OCI-LY1 (cell line): ENCODE data around the gene EMILIN1.
"Not testable (repeated sequence)": the region's sequence is repeated elsewhere in the genome, so short reads cannot be mapped to it uniquely, and the experiment has no call there.

Experiments used
- CTCF ChIP-seq: fragments of 200-600 bp; sonication (generic), shearing (Covaris generic); IDR thresholded peaks from 2 replicates; pipeline ENCODE4 v1.5.1; 2017; ENCODE audit warnings: mild to moderate bottlenecking, antibody characterized with exemption, low read length, moderate library complexity, mixed read lengths
- EZH2 ChIP-seq: fragments of 200-600 bp; sonication (generic), shearing (Covaris generic); IDR thresholded peaks from 2 replicates; pipeline ENCODE4 v1.8.0; 2017; ENCODE audit warnings: borderline replicate concordance, mixed run types, mild to moderate bottlenecking, antibody characterized with exemption, low read length, moderate library complexity, mixed read lengths

- TF ChIP-seq EZH2, CTCF: not testable (repeated sequence)
These were observed 33.1 kb downstream of the EMILIN1 start for GRCh38 chr2:27111392-27112078.
